Subcutaneous adipose tissue (tissue), 4 donors: ENCODE data around the gene ABCC12. TPM values are rescaled to one million over a fixed set of nuclear protein-coding genes. Genes with fewer than 3 reads are reported as not detected.

Source experiments
- total RNA-seq, 4 donors: library from RNA; depleted of rRNA; stranded (reverse); fragments of >200 nt; gene quantifications; one replicate each; pipeline ENCODE4 v1.1.0, GENCODE V29; 2016
- TF ChIP-seq, protein P1 (sequence below): fragments of 450-650 bp; IDR thresholded peaks from one replicate; pipeline ENCODE4 v1.5.1; 2016; ENCODE audit warnings: low read depth, mild to moderate bottlenecking, control low read depth, antibody characterized with exemption, moderate library complexity

The ABCC12 gene
- total RNA-seq, 4 donors from 2014 or later: not detected

DNA sequence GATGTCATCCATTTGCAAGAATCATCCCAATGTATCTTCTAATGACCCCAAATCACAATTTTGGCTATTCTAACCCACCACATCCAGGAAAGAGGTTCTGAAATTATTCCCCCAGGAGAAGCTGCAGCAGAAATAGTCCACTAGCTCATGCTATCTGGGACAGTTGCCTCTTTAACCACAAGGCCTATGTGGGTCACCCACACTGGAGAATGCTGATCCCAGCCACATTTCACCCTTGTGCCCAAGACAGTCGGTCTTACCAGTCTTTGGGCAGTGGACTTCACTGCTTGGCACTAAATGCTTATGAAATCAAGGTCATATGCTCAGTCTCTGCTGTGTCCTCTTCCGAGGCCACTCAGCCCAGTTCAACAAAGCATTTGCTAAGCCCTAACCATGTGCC, 27.0 kb downstream of the ABCC12 start:
- TF ChIP-seq, protein P1, sequence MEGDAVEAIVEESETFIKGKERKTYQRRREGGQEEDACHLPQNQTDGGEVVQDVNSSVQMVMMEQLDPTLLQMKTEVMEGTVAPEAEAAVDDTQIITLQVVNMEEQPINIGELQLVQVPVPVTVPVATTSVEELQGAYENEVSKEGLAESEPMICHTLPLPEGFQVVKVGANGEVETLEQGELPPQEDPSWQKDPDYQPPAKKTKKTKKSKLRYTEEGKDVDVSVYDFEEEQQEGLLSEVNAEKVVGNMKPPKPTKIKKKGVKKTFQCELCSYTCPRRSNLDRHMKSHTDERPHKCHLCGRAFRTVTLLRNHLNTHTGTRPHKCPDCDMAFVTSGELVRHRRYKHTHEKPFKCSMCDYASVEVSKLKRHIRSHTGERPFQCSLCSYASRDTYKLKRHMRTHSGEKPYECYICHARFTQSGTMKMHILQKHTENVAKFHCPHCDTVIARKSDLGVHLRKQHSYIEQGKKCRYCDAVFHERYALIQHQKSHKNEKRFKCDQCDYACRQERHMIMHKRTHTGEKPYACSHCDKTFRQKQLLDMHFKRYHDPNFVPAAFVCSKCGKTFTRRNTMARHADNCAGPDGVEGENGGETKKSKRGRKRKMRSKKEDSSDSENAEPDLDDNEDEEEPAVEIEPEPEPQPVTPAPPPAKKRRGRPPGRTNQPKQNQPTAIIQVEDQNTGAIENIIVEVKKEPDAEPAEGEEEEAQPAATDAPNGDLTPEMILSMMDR: no peak

DNA sequence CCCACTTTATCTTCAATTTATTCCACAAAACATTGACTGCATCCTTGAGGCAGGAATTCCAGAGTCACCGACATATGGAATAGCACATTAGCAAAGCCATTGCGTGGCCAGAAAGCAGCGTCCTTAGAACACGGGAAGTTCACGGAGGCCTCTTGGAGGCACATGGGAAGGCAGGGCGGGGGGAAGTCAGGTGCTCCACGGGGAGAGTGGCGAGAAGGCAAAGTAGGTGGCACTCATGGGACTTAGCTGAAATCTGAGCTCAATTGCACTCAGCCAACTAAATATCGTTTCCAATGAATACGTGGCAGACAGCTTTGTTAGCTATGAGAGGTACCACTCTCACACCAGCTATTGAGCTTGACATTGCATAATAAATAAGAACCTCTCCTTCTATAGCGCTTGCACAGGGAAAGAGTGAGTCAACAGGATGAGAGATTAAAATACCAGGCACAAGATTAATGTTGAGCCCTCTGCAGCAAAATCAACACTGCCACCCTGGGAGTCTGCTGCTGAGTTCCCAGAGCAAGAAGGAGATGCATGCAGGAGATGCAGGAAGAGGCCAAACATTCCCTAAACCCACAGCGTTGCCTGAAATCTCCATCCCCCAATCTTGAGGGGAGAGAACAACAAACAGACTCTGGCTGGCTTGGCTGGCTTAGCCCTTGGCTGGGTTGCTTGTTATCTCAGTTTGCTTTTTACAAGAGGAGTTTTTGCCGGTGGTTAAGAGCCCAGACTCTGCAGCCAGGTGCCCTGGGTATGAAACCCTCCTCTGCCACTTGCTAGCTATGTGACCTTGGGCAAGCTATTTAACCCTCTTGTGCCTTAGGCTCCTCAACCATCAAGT, 28.8 kb downstream of the ABCC12 start:
- TF ChIP-seq, protein P1: no peak

DNA sequence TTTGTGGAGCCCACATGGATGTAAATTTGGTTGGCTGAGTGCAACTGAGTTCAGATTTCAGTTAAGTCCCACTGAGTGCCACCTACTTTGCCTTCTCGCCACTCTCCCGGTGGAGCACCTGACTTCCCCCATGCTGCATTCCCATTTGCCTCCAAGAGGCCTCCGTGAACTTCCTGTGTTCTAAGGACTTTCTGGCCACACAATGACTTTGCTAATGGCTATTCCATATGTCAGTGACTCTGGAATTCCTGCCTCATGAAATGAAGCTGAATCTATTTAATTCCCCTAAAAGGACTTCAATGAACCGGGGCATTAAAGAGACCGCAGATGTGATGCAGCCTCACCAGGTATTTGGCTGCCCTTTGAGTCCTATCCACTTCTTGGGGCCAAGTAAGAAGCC, 29.9 kb downstream of the ABCC12 start:
- TF ChIP-seq, protein P1: no peak

GRCh38 chr16:48124266-48124665, 31.5 kb downstream of the ABCC12 start:
- TF ChIP-seq, protein P1: no peak

DNA sequence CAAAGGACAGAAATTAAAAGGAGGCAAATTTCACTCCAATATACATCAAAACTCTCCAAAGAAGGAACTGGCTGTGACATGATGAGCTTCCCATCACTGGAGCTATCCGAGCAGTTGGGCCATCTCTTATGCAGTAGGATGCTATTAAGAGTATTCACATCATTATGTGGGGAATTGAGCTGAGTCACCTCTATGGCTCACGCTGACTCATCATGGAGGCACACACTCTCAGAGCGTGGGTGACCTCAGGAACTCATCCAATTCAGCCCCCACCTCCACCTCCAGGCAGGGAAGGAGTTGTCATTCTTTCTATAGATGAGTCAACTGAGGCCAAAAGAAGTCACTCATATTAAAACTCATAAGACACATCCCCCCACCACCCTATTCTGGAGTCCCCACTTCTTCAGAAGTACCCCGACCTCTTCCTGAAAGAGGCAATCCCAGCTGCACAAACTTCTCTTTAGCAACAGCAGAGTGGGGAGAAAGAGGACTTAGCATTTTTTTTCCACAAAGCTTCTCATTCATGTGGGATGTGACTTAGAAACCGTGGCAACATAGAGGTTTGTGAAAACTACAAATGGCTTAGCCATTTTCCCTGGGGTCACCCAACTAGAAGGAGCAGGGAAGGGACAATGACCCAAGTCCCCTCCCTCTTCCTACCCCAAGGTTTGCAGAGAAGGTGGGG, 32.5 kb downstream of the ABCC12 start:
- TF ChIP-seq, protein P1: no peak

GRCh38 chr16:48121276-48121675, 34.5 kb downstream of the ABCC12 start:
- TF ChIP-seq, protein P1: no peak

DNA sequence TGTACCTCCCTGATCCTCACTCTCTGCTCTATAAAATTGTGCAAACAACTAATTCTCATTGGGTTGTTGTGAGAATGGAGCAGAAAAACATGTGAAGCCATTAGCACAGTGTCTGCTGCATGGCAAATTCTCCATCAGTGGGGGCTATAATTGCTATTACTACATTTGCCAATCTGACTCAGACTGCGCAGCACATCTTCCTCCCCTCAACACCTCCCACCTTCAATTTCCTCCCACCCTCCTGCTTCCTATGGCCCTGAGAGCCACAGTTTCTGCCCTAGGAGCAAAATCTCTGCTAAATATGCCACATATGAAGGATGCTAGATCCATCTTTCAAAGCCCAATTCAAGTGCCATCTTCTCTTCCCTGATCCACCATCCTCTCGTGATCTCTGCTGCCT, 37.0 kb downstream of the ABCC12 start:
- TF ChIP-seq, protein P1: no peak
